CD4-positive, alpha-beta T cell treated with Interleukin-1 beta for 1 hour (primary cell): ENCODE results near the gene CASQ1.

Experiments used
- DNase-seq, 2 donors: peaks; one replicate each; pipeline ENCODE4 v3.0.0-alpha.2; 2020 to 2022

The CASQ1 gene

GRCh38 chr1:160168609-160169369 is 21.6 kb upstream of the CASQ1 start:
- no peak for DNase-seq

GRCh38 chr1:160169553-160170399 is 20.6 kb upstream of the CASQ1 start:
- no peak for DNase-seq

GRCh38 chr1:160171354-160171753 is 19.0 kb upstream of the CASQ1 start:
- no peak for DNase-seq

GRCh38 chr1:160171980-160172379 is 18.4 kb upstream of the CASQ1 start:
- no peak for DNase-seq

- DNase-seq, result no peak
These were observed 13.1 kb upstream of the CASQ1 start for GRCh38 chr1:160177231-160177630.

GRCh38 chr1:160177667-160178066 is 12.7 kb upstream of the CASQ1 start:
- DNase-seq, result no peak

GRCh38 chr1:160178731-160179130 is 11.6 kb upstream of the CASQ1 start:
- no peak for DNase-seq

GRCh38 chr1:160179336-160179735 is 11.0 kb upstream of the CASQ1 start:
- no peak for DNase-seq

- DNase-seq, result no peak
These were observed 4.1 kb upstream of the CASQ1 start for GRCh38 chr1:160186246-160186645.

GRCh38 chr1:160186729-160187128 is 3.6 kb upstream of the CASQ1 start:
- no peak for DNase-seq

- no peak for DNase-seq
These were observed 3.0 kb upstream of the CASQ1 start for GRCh38 chr1:160187407-160187806.

GRCh38 chr1:160188341-160188740 is 2.0 kb upstream of the CASQ1 start:
- DNase-seq, result no peak

- DNase-seq, result no peak
These were observed 1.4 kb downstream of the CASQ1 start for GRCh38 chr1:160191756-160192155.

GRCh38 chr1:160192234-160192633 is 1.9 kb downstream of the CASQ1 start:
- DNase-seq, result no peak

GRCh38 chr1:160193091-160193819 is 2.9 kb downstream of the CASQ1 start:
- peak; percentile 75 to 78 for DNase-seq

GRCh38 chr1:160193832-160194736 is 3.7 kb downstream of the CASQ1 start:
- DNase-seq, result no peak

- no peak for DNase-seq
These were observed 4.3 kb downstream of the CASQ1 start for GRCh38 chr1:160194737-160195059.

- DNase-seq, result no peak
These were observed 5.8 kb downstream of the CASQ1 start for GRCh38 chr1:160196143-160196542.

- no peak for DNase-seq
These were observed 6.9 kb downstream of the CASQ1 start for GRCh38 chr1:160197231-160197630.

GRCh38 chr1:160200786-160201185 is 10.4 kb downstream of the CASQ1 start:
- no peak for DNase-seq

- peak; percentile 43 to 73 for DNase-seq
These were observed 14.3 kb downstream of the CASQ1 start for GRCh38 chr1:160204526-160205241.
